Keratinocyte (primary cell): ENCODE results near the gene C1QTNF3. TPM values are rescaled to one million over a fixed set of nuclear protein-coding genes. Genes with fewer than 3 reads are reported as not detected.

ENCODE experiments used
- DNase-seq: peaks from one replicate; pipeline ENCODE4 v3.0.0-alpha.2; 2011; ENCODE audit warnings: low read depth, missing footprints, low spot score
- FAIRE-seq: peaks from 2 replicates; lab custom pipeline; 2011; peaks lifted over from hg19 to GRCh38; lab: Jason Lieb, UNC
- H2AFZ ChIP-seq: 2 replicates; pipeline ENCODE4 v1.6.0; 2012; ENCODE audit warnings: low read length, control low read depth, inconsistent platforms; ENCODE audit not compliant: control insufficient read depth
- H3K27ac ChIP-seq: 2 replicates; pipeline ENCODE4 v1.5.1; 2011; ENCODE audit warnings: low read length; ENCODE audit not compliant: control insufficient read depth, insufficient read depth
- H3K27me3 ChIP-seq: 3 replicates; pipeline ENCODE4 v1.6.0; 2011; ENCODE audit warnings: low read length; ENCODE audit not compliant: control insufficient read depth, insufficient read depth; ENCODE audit errors: extremely low read depth
- H3K36me3 ChIP-seq, 2 experiments: 2 replicates in 1 of 2; 3 replicates in 1 of 2; pipeline ENCODE4 v1.5.1; 2011; ENCODE audit warnings: low read length in 2 of 2, mild to moderate bottlenecking in 1 of 2; ENCODE audit not compliant: control insufficient read depth in 2 of 2, insufficient read depth in 2 of 2; ENCODE audit errors: extremely low read depth in 1 of 2
- H3K4me1 ChIP-seq: 3 replicates; pipeline ENCODE4 v1.5.1; 2011; ENCODE audit warnings: low read length; ENCODE audit not compliant: control insufficient read depth, insufficient read depth; ENCODE audit errors: extremely low read depth
- H3K4me2 ChIP-seq: 3 replicates; pipeline ENCODE4 v1.6.0; 2011; ENCODE audit warnings: low read depth, low read length; ENCODE audit not compliant: control insufficient read depth, insufficient read depth; ENCODE audit errors: extremely low read depth
- H3K4me3 ChIP-seq, 3 experiments: fragments of 200-600 bp in 1 of 3; sonication (generic) in 1 of 3; 2 replicates in 2 of 3; 3 replicates in 1 of 3; pipeline ENCODE4 v1.5.1; 2011 to 2016; ENCODE audit warnings: low read length in 3 of 3, mild to moderate bottlenecking in 3 of 3, control low read depth in 2 of 3, inconsistent platforms in 1 of 3, low read depth in 1 of 3, mixed read lengths in 1 of 3, mixed run types in 1 of 3, moderate library complexity in 1 of 3; ENCODE audit not compliant: control insufficient read depth in 2 of 3, insufficient read depth in 2 of 3; ENCODE audit errors: extremely low read depth in 1 of 3
- H3K79me2 ChIP-seq: 2 replicates; pipeline ENCODE4 v1.6.0; 2012; ENCODE audit warnings: low read length; ENCODE audit not compliant: control insufficient read depth, insufficient read depth
- H3K9ac ChIP-seq: 3 replicates; pipeline ENCODE4 v1.6.0; 2011; ENCODE audit warnings: low read length; ENCODE audit not compliant: control insufficient read depth, insufficient read depth; ENCODE audit errors: extremely low read depth
- H3K9me1 ChIP-seq: 3 replicates; pipeline ENCODE4 v1.6.0; 2011; ENCODE audit warnings: low read length; ENCODE audit not compliant: control insufficient read depth, insufficient read depth; ENCODE audit errors: extremely low read depth
- H3K9me3 ChIP-seq: 2 replicates; pipeline ENCODE4 v1.5.1; 2012; ENCODE audit warnings: low read depth, low read length; ENCODE audit not compliant: control insufficient read depth
- H4K20me1 ChIP-seq: 3 replicates; pipeline ENCODE4 v1.6.0; 2011; ENCODE audit warnings: low read length; ENCODE audit not compliant: control insufficient read depth, insufficient read depth; ENCODE audit errors: extremely low read depth
- EZH2 ChIP-seq: IDR thresholded peaks from one replicate; pipeline ENCODE4 v1.6.1; 2012; ENCODE audit warnings: inconsistent platforms, mild to moderate bottlenecking, low read length, moderate library complexity
- dilution Hi-C: fragments of 300-500 bp; cut with MboI; formaldehyde crosslinking; loops from one replicate; pipeline ENCODE4 v1.7.0; 2020; ENCODE audit warnings: low sequenced_read_pairs; ENCODE audit not compliant: extremely low pct_ligation_motif_present
- polyA plus RNA-seq, 5 experiments: library from polyadenylated mRNA; depleted of rRNA in 3 of 5; stranded (reverse) in 3 of 5; stranded (forward) in 1 of 5; unstranded in 1 of 5; fragments of >200 nt; gene quantifications; 1 replicate in 1 of 5; 2 replicates in 3 of 5; 3 replicates in 1 of 5; pipeline versions ENCODE4 v1.2.1 to v1.2.3, GENCODE V29; 2011 to 2012; ENCODE audit warnings: missing spikeins in 2 of 5, low read depth in 1 of 5, low replicate concordance in 1 of 5
- TF ChIP-seq, protein P1 (sequence below), 3 experiments: IDR thresholded peaks in 1 of 3; conservative IDR thresholded peaks in 1 of 3; optimal IDR thresholded peaks in 1 of 3; 2 replicates in 2 of 3; 3 replicates in 1 of 3; pipeline versions ENCODE3 to v1.5.1; 2011; ENCODE audit warnings: low read length in 3 of 3, mild to moderate bottlenecking in 3 of 3, moderate library complexity in 2 of 3, control low read depth in 1 of 3, inconsistent platforms in 1 of 3; ENCODE audit not compliant: insufficient read depth in 2 of 3; ENCODE audit errors: extremely low read depth in 1 of 3

The C1QTNF3 gene
- polyA plus RNA-seq, 1 donor (not counting 4 experiments of a cell fraction or from before 2014, with no cell fraction given), result 1.0 TPM

- no peak overlapping the region for H3K27ac ChIP-seq
- H3K4me3 ChIP-seq, result no peak overlapping the region
- no peaks in the 10 kb centered on the region for H3K79me2 ChIP-seq
- no peaks in the 10 kb centered on the region for H3K27me3 ChIP-seq
- no peak overlapping the region for H3K4me2 ChIP-seq
- DNase-seq, result no peak
- no peaks in the 10 kb centered on the region for H3K9me3 ChIP-seq
- no peaks in the 10 kb centered on the region for H3K36me3 ChIP-seq
- H2AFZ ChIP-seq, result no peak overlapping the region
- FAIRE-seq, result no peak
- H3K4me1 ChIP-seq, result no peaks in the 10 kb centered on the region
- no peaks in the 10 kb centered on the region for H4K20me1 ChIP-seq
- TF ChIP-seq, protein P1, sequence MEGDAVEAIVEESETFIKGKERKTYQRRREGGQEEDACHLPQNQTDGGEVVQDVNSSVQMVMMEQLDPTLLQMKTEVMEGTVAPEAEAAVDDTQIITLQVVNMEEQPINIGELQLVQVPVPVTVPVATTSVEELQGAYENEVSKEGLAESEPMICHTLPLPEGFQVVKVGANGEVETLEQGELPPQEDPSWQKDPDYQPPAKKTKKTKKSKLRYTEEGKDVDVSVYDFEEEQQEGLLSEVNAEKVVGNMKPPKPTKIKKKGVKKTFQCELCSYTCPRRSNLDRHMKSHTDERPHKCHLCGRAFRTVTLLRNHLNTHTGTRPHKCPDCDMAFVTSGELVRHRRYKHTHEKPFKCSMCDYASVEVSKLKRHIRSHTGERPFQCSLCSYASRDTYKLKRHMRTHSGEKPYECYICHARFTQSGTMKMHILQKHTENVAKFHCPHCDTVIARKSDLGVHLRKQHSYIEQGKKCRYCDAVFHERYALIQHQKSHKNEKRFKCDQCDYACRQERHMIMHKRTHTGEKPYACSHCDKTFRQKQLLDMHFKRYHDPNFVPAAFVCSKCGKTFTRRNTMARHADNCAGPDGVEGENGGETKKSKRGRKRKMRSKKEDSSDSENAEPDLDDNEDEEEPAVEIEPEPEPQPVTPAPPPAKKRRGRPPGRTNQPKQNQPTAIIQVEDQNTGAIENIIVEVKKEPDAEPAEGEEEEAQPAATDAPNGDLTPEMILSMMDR (optimal IDR thresholded peaks at IDR 0.05 in 1 of 3, IDR thresholded peaks at IDR 0.05 in 1 of 3, conservative IDR thresholded peaks at IDR 0.05 in 1 of 3; ENCODE audit: extremely low read depth in 1 of 3, insufficient read depth in 2 of 3, low read length in 3 of 3), result no peak
- no peak for TF ChIP-seq EZH2
- dilution Hi-C loops, result no loop called here
- H3K9me1 ChIP-seq, result no peaks in the 10 kb centered on the region
- H3K9ac ChIP-seq, result no peak overlapping the region
These were observed 3.4 kb downstream of the C1QTNF3 start for GRCh38 chr5:34039398-34040157.

DNA sequence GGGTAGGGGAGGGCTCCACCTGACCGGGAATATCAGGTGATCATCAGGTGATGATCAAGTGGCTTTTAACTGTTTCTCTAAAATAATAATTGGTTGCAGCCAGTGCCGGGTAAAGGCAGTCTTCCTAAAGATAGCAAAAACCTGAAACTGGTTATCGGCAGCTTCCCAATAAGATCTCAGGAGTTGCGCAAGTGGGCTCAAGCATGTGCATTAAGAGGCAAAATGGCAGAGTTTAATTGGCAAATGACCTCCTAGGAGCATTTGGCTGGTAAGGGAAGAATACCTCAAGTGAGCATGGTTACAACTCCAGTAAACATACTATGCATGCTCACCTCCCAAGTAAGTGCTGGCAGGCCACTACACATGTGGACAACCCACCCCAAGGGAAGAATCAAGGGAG lies 4.2 kb downstream of the C1QTNF3 start:
- Histone ChIP-seq H3K4me2 (no peak overlapping the region), H4K20me1 (no peaks in the 10 kb centered on the region), H3K4me3 (no peak overlapping the region), H3K79me2 (no peaks in the 10 kb centered on the region), H3K27me3 (no peaks in the 10 kb centered on the region), H3K27ac (no peak overlapping the region), H3K4me1 (no peaks in the 10 kb centered on the region), H3K9me1 (no peaks in the 10 kb centered on the region), H3K9ac (no peak overlapping the region), H3K36me3 (no peaks in the 10 kb centered on the region), H2AFZ (no peak overlapping the region), H3K9me3 (no peaks in the 10 kb centered on the region)
- TF ChIP-seq, protein P1 (optimal IDR thresholded peaks at IDR 0.05 in 1 of 3, IDR thresholded peaks at IDR 0.05 in 1 of 3, conservative IDR thresholded peaks at IDR 0.05 in 1 of 3; ENCODE audit: extremely low read depth in 1 of 3, insufficient read depth in 2 of 3, low read length in 3 of 3), result no peak
- no peak for TF ChIP-seq EZH2
- DNase-seq (no peak), FAIRE-seq (no peak)
- dilution Hi-C loops, result no loop called here
